Measurements from ENCODE around the gene RNF26.

RNF26 gene

GRCh38 chr11:119368121-119369034 lies 34.1 kb downstream of the RNF26 start:
- peak in 18 of 56 donors; percentile 19 to 82 (median 52) for DNase-seq

- no peak for DNase-seq
Measured at GRCh38 chr11:119369132-119369925, 35.0 kb downstream of the RNF26 start.

- peak in 1 of 56 donors; percentile 46 for DNase-seq
Measured at GRCh38 chr11:119370486-119371046, 36.2 kb downstream of the RNF26 start.

- no peak for DNase-seq
Measured at GRCh38 chr11:119371067-119371601, 36.8 kb downstream of the RNF26 start.

- peak in 28 of 56 donors; percentile 36 to 76 (median 57) for DNase-seq
Measured at GRCh38 chr11:119371778-119372182, 37.5 kb downstream of the RNF26 start.

GRCh38 chr11:119372260-119373058 lies 38.1 kb downstream of the RNF26 start:
- DNase-seq: no peak

- no peak for DNase-seq
Measured at GRCh38 chr11:119373059-119373920, 39.0 kb downstream of the RNF26 start.

- DNase-seq: peak in 46 of 56 donors; percentile 35 to 91 (median 77)
Measured at GRCh38 chr11:119373921-119374631, 39.7 kb downstream of the RNF26 start.

GRCh38 chr11:119374632-119375336 lies 40.5 kb downstream of the RNF26 start:
- peak in 40 of 56 donors; percentile 33 to 83 (median 69) for DNase-seq

GRCh38 chr11:119375337-119376196 lies 41.2 kb downstream of the RNF26 start:
- peak in 52 of 56 donors; percentile 45 to 93 (median 81) for DNase-seq

GRCh38 chr11:119376197-119376847 lies 42.0 kb downstream of the RNF26 start:
- peak in 55 of 56 donors; percentile 62 to 98 (median 92) for DNase-seq

GRCh38 chr11:119377112-119377901 lies 43.0 kb downstream of the RNF26 start:
- DNase-seq: no peak

- DNase-seq: no peak
Measured at GRCh38 chr11:119377961-119378667, 43.8 kb downstream of the RNF26 start.

GRCh38 chr11:119378851-119379465 lies 44.6 kb downstream of the RNF26 start:
- no peak for DNase-seq
